ENCODE results near the gene TTF1. TPM values are rescaled to one million over a fixed set of nuclear protein-coding genes. Genes with fewer than 3 reads are reported as not detected.
A peak's percentile ranks its signal among the peaks of the same experiment; 100 is the strongest.
"Not testable (repeated sequence)": the region's sequence is repeated elsewhere in the genome, so short reads cannot be mapped to it uniquely, and the experiment has no call there.

TTF1 gene
- total RNA-seq, 8 experiments from 2014 or later, result 9.6 to 27.4 (median 15.0) TPM

DNA sequence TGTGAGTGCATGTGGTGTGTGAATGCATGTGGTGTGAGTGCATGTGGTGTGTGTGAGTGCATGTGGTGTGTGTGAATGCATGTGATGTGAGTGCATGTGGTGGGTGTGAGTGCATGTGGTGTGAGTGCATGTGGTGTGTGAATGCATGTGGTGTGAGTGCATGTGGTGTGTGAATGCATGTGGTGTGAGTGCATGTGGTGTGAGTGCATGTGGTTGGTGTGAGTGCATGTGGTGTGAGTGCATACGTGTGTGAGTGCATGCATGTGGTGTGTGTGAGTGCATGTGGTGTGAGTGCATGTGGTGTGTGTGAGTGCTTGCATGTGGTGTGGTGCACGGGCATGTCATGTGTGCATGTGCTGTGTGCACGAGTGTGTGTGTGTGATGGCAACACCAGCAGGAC is 28.2 kb downstream of the TTF1 start:
- ATAC-seq (replicated peaks in 6 of 8); H3K27ac ChIP-seq; in situ Hi-C loops (cut with MboI; ENCODE audit: low pct_unique_long_range_greater_than_20kb in 2 of 9, low sequenced_read_pairs in 9 of 9, unreplicated experiment in 9 of 9); H3K4me1 ChIP-seq (replicated peaks in 1 of 2); H3K4me3 ChIP-seq: not testable (repeated sequence)
- WGBS, 10 experiments, result 83 to 100% (median 100%) methylated on average over 1 to 2 of the region's 3 CpGs; no CpG with 5 or more reads in 7 of the 10 experiments

- H3K27ac ChIP-seq; H3K4me3 ChIP-seq; H3K4me1 ChIP-seq (replicated peaks in 1 of 2); ATAC-seq (replicated peaks in 6 of 8); in situ Hi-C loops (cut with MboI; ENCODE audit: low pct_unique_long_range_greater_than_20kb in 2 of 9, low sequenced_read_pairs in 9 of 9, unreplicated experiment in 9 of 9): not testable (repeated sequence)
- WGBS, 10 experiments, result 60% methylated on average over 1 of the region's 2 CpGs; no CpG with 5 or more reads in 9 of the 10 experiments
Observed at GRCh38 chr9:132377769-132378168, 28.9 kb downstream of the TTF1 start.

DNA sequence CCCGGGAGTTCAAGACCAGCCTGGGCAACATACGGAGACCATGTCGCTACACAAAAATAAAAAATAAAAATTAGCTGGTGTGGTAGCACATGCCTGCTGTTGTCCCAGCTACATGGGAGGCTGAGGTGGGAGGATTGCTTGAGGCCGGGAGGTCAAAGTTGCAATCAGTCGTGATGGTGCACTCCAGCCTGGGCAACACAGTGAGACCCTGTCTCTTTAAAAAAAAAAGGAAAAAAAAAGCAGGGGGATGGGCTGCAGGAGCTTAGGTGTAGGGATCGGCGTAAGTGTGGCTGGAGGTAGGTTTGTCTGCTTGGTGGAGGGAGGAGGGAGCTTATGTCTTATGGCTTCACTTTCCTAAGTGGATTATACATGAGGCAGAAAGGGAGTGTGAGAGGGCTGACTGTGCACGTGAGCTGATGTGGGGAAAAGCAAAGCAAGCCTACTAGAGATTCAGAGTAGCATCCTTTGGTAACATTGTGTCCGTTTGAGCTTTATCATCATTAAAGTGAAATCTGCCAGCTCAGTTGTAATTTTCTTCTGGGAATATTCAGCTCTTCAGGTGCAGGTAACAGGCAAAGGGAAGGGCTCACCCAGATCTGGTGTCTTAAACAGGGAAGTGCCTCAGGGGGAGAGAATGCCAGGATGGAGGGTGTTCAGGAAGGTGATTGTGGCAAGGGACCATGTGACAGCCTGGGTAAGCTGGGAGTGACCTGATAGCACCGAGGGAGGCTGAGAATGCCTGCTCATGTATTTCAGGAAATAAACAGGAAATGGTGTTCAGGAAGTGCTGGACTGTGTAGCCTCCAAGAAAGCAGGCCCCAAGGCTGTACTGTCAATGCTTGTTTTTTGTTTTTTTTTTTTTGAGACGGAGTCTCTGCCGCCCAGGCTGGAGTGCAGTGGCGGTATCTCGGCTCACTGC is 34.2 kb downstream of the TTF1 start:
- H3K27ac ChIP-seq, result no peak overlapping the region
- in situ Hi-C loops (cut with MboI; ENCODE audit: low pct_unique_long_range_greater_than_20kb in 2 of 9, low sequenced_read_pairs in 9 of 9, unreplicated experiment in 9 of 9), result no loop called here
- no peaks in the 10 kb centered on the region for H3K4me1 ChIP-seq (replicated peaks in 1 of 2)
- ATAC-seq (replicated peaks in 6 of 8), result peak in 3 of 8 experiments; percentile 75 to 92 (median 86)
- H3K4me3 ChIP-seq, result no peak overlapping the region
- WGBS, 10 experiments, result 40 to 100% (median 79%) methylated on average over 1 to 8 of the region's 14 CpGs

GRCh38 chr9:132370592-132370991 is 36.0 kb downstream of the TTF1 start:
- in situ Hi-C loops (cut with MboI; ENCODE audit: low pct_unique_long_range_greater_than_20kb in 2 of 9, low sequenced_read_pairs in 9 of 9, unreplicated experiment in 9 of 9), result no loop called here
- ATAC-seq (replicated peaks in 6 of 8), result no peak
- Histone ChIP-seq H3K4me1 (replicated peaks in 1 of 2) (no peaks in the 10 kb centered on the region), H3K27ac (no peak overlapping the region), H3K4me3 (no peak overlapping the region)
- WGBS, 10 experiments, result 20 to 100% (median 73%) methylated on average over 1 to 4 of the region's 4 CpGs; no CpG with 5 or more reads in 1 of the 10 experiments

DNA sequence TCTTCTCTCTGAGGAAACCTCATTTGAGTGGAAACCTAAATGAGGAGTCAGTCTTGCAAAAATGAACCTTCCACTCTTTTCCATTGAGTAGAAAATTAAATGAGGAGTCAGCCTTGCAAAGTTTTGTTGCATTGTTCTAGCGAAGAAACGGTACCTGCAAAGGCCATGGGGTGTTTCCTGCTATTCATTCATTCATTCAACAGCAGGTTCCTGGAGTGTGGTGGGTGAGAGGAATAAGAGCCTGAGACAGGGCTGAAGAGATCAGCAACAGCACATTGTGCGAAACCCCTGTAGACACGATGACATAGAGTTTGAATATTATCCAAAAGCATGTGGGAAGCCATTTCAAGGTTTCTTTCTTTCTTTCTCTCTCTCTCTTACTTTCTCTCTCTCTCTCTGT is 37.2 kb downstream of the TTF1 start:
- in situ Hi-C loops (cut with MboI; ENCODE audit: low pct_unique_long_range_greater_than_20kb in 2 of 9, low sequenced_read_pairs in 9 of 9, unreplicated experiment in 9 of 9), result no loop called here
- no peak overlapping the region for H3K27ac ChIP-seq
- H3K4me1 ChIP-seq (replicated peaks in 1 of 2), result no peaks in the 10 kb centered on the region
- no peak overlapping the region for H3K4me3 ChIP-seq
- ATAC-seq (replicated peaks in 6 of 8), result no peak
- WGBS, 10 experiments, result 53 to 100% (median 90%) methylated on average over 1 to 4 of the region's 4 CpGs; no CpG with 5 or more reads in 1 of the 10 experiments

DNA sequence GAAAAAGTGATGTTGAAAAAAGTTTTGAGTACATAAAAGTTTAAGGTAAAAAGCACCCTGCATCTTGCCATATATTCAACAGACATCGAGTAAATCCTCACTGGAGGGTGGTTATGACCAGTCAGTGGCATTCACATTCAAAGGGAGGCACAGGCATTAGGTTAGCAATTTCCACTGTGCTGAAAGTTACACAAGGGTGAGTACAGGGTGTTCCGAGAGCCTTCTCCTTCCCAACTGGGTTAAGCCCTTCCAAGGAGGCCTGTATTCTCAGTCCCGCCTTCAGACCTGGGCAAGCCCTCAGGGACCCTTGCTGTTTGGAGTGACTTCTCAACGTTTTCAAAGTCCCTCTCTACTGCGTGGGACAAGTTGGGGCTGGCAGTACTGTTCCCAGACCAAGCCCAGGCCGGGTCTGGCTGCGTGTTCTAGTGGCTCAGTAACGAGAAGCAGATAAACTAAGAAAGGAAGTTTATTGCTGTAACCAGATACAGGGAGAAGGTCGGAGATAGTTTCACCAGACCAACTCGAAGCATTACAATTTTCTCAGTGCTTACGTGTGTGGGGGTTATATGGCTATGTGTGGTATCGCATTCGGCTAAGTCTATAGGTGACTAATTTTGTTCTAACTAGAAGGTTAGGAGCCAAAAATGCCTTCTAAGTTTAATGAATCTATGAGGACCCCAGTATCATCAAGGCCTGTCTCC is 38.9 kb downstream of the TTF1 start:
- Histone ChIP-seq H3K4me1 (replicated peaks in 1 of 2) (no peaks in the 10 kb centered on the region), H3K27ac (no peak overlapping the region), H3K4me3 (no peak overlapping the region)
- ATAC-seq (replicated peaks in 6 of 8), result no peak
- in situ Hi-C loops (cut with MboI; ENCODE audit: low pct_unique_long_range_greater_than_20kb in 2 of 9, low sequenced_read_pairs in 9 of 9, unreplicated experiment in 9 of 9), result no loop called here
- WGBS, 10 experiments, result 52 to 100% (median 81%) methylated on average over 1 to 12 of the region's 13 CpGs; no CpG with 5 or more reads in 2 of the 10 experiments

DNA sequence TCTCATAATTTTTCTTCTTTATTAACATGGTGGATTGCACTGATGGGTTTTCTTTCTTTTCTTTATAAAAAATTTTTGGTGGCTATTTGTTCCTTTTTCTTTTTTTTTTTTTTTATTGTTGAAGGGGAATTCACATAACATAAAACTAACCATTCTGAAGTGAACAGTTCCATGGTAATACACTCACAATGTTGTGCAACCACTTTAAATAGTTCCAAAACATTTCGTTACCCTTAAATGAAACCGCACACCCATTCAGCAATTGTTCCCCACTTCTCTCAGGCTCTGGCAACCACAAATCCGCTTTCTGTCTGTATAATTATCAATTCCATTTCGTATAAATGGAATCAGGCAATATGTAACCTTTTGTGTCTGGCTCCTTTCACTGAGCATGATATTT is 40.2 kb downstream of the TTF1 start:
- Histone ChIP-seq H3K27ac (no peak overlapping the region), H3K4me3 (no peak overlapping the region), H3K4me1 (replicated peaks in 1 of 2) (no peaks in the 10 kb centered on the region)
- no peak for ATAC-seq (replicated peaks in 6 of 8)
- in situ Hi-C loops (cut with MboI; ENCODE audit: low pct_unique_long_range_greater_than_20kb in 2 of 9, low sequenced_read_pairs in 9 of 9, unreplicated experiment in 9 of 9), result no loop called here
- 80 to 96% (median 88%) methylated on average over 2 to 4 of the region's 4 CpGs for WGBS, 10 experiments

GRCh38 chr9:132365986-132366385 is 40.7 kb downstream of the TTF1 start:
- Histone ChIP-seq H3K4me3 (no peak overlapping the region), H3K4me1 (replicated peaks in 1 of 2) (no peaks in the 10 kb centered on the region), H3K27ac (no peak overlapping the region)
- ATAC-seq (replicated peaks in 6 of 8), result no peak
- in situ Hi-C loops (cut with MboI; ENCODE audit: low pct_unique_long_range_greater_than_20kb in 2 of 9, low sequenced_read_pairs in 9 of 9, unreplicated experiment in 9 of 9), result no loop called here
- whole genome bisulfite sequencing, 10 experiments, result 30 to 94% (median 58%) methylated on average over 2 to 3 of the region's 3 CpGs; no CpG with 5 or more reads in 1 of the 10 experiments

DNA sequence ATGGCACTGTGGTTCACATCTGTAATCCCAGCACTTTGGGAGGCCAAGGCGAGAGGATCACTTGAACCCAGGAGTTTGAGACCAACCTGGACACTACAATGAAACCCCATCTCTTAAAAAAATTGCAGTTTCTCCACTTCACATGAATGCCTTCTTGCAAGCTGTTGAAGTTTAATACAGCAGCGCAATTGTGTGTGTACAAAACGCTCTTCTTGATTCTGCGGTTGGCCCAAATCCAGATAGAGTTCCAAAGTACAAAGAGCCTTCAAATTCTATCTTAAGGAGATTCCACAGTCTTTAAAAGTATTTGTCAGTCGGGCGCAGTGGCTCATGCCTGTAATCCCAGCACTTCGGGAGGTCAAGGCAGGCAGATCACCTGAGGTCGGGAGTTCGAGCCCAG is 42.6 kb downstream of the TTF1 start:
- H3K4me3 ChIP-seq, result no peak overlapping the region
- in situ Hi-C loops (cut with MboI; ENCODE audit: low pct_unique_long_range_greater_than_20kb in 2 of 9, low sequenced_read_pairs in 9 of 9, unreplicated experiment in 9 of 9), result no loop called here
- no peaks in the 10 kb centered on the region for H3K4me1 ChIP-seq (replicated peaks in 1 of 2)
- WGBS, 10 experiments, result 88 to 100% (median 95%) methylated on average over 1 to 5 of the region's 9 CpGs; no CpG with 5 or more reads in 1 of the 10 experiments
- no peak overlapping the region for H3K27ac ChIP-seq
- no peak for ATAC-seq (replicated peaks in 6 of 8)

DNA sequence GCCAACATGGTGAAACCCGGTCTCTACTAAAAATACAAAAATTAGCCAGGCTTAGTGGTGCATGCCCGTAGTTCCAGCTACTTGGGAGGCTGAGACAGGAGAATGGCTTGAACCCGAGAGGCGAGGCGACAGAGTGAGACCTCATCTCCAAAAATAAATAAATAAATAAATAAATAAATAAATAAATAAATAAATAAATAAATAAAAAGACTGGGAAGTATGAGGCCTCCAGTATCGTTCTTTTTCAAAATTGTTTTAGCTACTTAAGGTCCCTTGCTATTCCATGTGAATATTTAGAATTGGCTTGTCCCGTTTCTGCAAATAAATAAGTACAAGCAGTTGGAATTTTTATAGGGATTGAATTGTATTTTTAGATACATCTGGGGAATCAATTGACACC is 48.9 kb downstream of the TTF1 start:
- Histone ChIP-seq H3K4me3 (no peak overlapping the region), H3K4me1 (replicated peaks in 1 of 2) (peaks cover 10 to 14% of the 10 kb centered on the region in 2 donors), H3K27ac (no peak overlapping the region)
- 72 to 95% (median 85%) methylated on average over 3 to 7 of the region's 7 CpGs; no CpG with 5 or more reads in 1 of the 10 experiments for WGBS, 10 experiments
- no peak for ATAC-seq (replicated peaks in 6 of 8)
- in situ Hi-C loops (cut with MboI; ENCODE audit: low pct_unique_long_range_greater_than_20kb in 2 of 9, low sequenced_read_pairs in 9 of 9, unreplicated experiment in 9 of 9), result no loop called here

DNA sequence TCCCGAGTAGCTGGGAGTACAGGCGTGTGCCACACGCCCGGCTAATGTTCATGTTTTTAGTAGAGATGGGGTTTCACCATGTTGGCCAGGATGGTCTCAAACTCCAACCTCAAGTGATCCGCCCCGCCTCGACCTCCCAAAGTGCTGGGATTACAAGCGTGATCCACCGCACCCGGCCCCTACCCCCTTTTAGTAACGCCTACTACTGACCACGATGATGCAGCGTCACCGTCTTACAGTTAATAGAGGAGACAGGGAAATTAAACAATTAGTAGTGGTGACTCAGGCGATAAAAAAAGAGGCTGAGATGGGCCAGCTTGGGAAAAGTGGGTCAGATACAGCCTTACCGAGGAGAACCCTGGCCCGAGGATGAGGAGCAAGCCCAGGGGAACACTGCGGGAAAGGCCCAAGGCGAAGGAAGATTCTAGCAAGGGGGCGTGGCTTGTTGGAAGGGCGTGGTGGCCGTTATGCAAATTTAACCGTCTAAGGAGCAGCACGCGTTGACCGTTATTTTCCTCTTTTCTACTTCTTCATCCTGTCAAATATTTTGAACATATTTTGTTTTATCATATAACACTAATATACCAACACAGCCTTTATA is 50.2 kb downstream of the TTF1 start:
- in situ Hi-C loops (cut with MboI; ENCODE audit: low pct_unique_long_range_greater_than_20kb in 2 of 9, low sequenced_read_pairs in 9 of 9, unreplicated experiment in 9 of 9), result no loop called here
- peaks cover 10 to 14% of the 10 kb centered on the region in 2 donors for H3K4me1 ChIP-seq (replicated peaks in 1 of 2)
- ATAC-seq (replicated peaks in 6 of 8), result no peak
- H3K27ac ChIP-seq, result no peak overlapping the region
- 0 to 98% (median 92%) methylated on average over 1 to 21 of the region's 26 CpGs; no CpG with 5 or more reads in 1 of the 10 experiments for WGBS, 10 experiments
- no peak overlapping the region for H3K4me3 ChIP-seq

DNA sequence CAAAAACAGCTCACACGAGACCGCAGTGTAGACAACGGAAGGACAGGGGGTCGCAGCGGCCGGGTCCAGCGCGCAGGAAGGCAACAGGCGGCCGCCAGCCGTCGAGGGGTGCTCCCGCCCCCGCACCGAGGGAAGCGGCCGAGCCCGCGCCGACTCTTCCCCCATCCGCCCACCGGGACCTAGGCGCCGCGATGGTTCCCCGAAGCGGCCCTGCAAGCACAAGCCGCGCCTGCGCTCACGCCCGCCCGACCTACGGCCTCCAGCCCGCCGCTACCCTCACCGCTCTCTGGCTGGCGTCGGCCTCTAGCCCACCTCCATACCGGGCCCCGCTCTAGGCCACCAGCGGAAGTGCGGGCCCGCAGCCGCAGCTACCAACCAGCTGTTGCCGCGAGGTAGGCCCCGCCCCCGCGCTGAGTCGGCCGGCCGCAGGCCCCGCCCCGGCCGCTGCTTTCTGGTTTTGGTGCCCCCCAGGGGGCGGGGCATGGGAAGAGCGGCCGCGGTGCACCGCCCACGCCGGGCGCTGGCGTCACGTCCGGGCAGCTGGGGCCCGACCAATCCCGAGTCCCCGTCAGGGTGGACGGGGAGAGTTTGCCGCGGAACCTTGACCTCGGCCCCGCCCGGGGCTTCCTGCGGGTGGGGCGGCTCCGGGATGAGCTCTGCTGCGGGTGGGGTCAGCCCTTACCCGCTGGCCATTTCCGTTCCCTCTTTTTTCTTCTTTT is 51.8 kb downstream of the TTF1 start, which contains the start of gene SETX:
SETX (minus strand) TSS at position 350 of the 719 bp plus-strand sequence. CDS start 5,558 bp downstream, outside the sequence.
- in situ Hi-C loops (cut with MboI; ENCODE audit: low pct_unique_long_range_greater_than_20kb in 2 of 9, low sequenced_read_pairs in 9 of 9, unreplicated experiment in 9 of 9), result no loop called here
- Histone ChIP-seq H3K27ac (peak within 1 kb of the TSS; percentile 65 to 85), H3K4me3 (peak within 1 kb of the TSS; percentile 54 to 87 (median 76)), H3K4me1 (replicated peaks in 1 of 2) (peaks cover 10 to 14% of the 10 kb centered on the region in 2 donors)
- ATAC-seq (replicated peaks in 6 of 8), result peak; percentile 86 to 97 (median 96)
- WGBS, 10 experiments, result 0% methylated on average over 2 to 16 of the region's 82 CpGs; no CpG with 5 or more reads in 6 of the 10 experiments
